ENCODE results near the gene SNED1. TPM values are rescaled to one million over a fixed set of nuclear protein-coding genes. Genes with fewer than 3 reads are reported as not detected.

SNED1 gene
- total and polyA plus RNA-seq, 2 experiments from 2014 or later = 6.1 to 29.4 TPM

GRCh38 chr2:241014764-241015163, 16.3 kb downstream of the SNED1 start:
- in situ Hi-C loops (cut with MboI) = no loop called here

GRCh38 chr2:241015439-241015838, 17.0 kb downstream of the SNED1 start:
- Histone ChIP-seq H3K79me2 (ENCODE audit: insufficient read depth) (peaks cover 90% of the 10 kb centered on the region), H3K4me1 (ENCODE audit: insufficient read depth) (peaks cover 4% of the 10 kb centered on the region), H2AFZ (no peak overlapping the region), H3K27me3 (replicated peaks; ENCODE audit: insufficient read depth) (no peaks in the 10 kb centered on the region), H3F3A (ENCODE audit: insufficient read depth) (peaks cover 6% of the 10 kb centered on the region), H3K9me3 (ENCODE audit: low read depth) (no peaks in the 10 kb centered on the region), H3K4me3 (no peak overlapping the region), H3K9ac (no peak overlapping the region), H3K9me2 (ENCODE audit: insufficient read depth) (no peaks in the 10 kb centered on the region), H4K20me1 (ENCODE audit: insufficient read depth) (no peaks in the 10 kb centered on the region), H3K4me2 (ENCODE audit: unreplicated experiment) (no peak overlapping the region), H3K36me3 (ENCODE audit: low read depth) (no peaks in the 10 kb centered on the region), H3K27ac (no peak overlapping the region)
- DNase-seq = no peak
- TF ChIP-seq EZH2phosphoT487 (IDR thresholded peaks at IDR 0.05; ENCODE audit: insufficient read depth, low read depth) (no peak), EZH2 (IDR thresholded peaks at IDR 0.05; ENCODE audit: insufficient read depth, poor library complexity, severe bottlenecking) (no peak)
- in situ Hi-C loops (cut with MboI) = no loop called here
- WGBS, 2 experiments (ENCODE audit: low coverage in 1 of 2, low lambda C conversion rate in 2 of 2, missing lambda C conversion rate in 2 of 2) = 93 to 98% methylated on average over 13 of the region's 13 CpGs

More at GRCh38 chr2:241014764-241015163, 16.3 kb downstream of the SNED1 start:
- Histone ChIP-seq H4K20me1 (ENCODE audit: insufficient read depth) (no peaks in the 10 kb centered on the region), H3K9ac (no peak overlapping the region), H3K9me3 (ENCODE audit: low read depth) (no peaks in the 10 kb centered on the region), H3K27ac (no peak overlapping the region), H3K4me1 (ENCODE audit: insufficient read depth) (peaks cover 10% of the 10 kb centered on the region), H3K27me3 (replicated peaks; ENCODE audit: insufficient read depth) (no peaks in the 10 kb centered on the region), H2AFZ (no peak overlapping the region), H3F3A (ENCODE audit: insufficient read depth) (peaks cover 6% of the 10 kb centered on the region), H3K9me2 (ENCODE audit: insufficient read depth) (no peaks in the 10 kb centered on the region), H3K4me3 (no peak overlapping the region), H3K36me3 (ENCODE audit: low read depth) (no peaks in the 10 kb centered on the region), H3K79me2 (ENCODE audit: insufficient read depth) (peaks cover 84% of the 10 kb centered on the region), H3K4me2 (ENCODE audit: unreplicated experiment) (no peak overlapping the region)
- no peak for DNase-seq
- TF ChIP-seq EZH2 (IDR thresholded peaks at IDR 0.05; ENCODE audit: insufficient read depth, poor library complexity, severe bottlenecking) (no peak), EZH2phosphoT487 (IDR thresholded peaks at IDR 0.05; ENCODE audit: insufficient read depth, low read depth) (no peak)
- 77 to 79% methylated on average over 10 of the region's 10 CpGs for WGBS, 2 experiments (ENCODE audit: low coverage in 1 of 2, low lambda C conversion rate in 2 of 2, missing lambda C conversion rate in 2 of 2)

GRCh38 chr2:241017228-241017940, 19.0 kb downstream of the SNED1 start:
- H2AFZ ChIP-seq = no peak overlapping the region
- no peaks in the 10 kb centered on the region for H3K9me2 ChIP-seq (ENCODE audit: insufficient read depth)
- in situ Hi-C loops (cut with MboI) = no loop called here
- no peaks in the 10 kb centered on the region for H3K9me3 ChIP-seq (ENCODE audit: low read depth)
- no peak for DNase-seq
- H4K20me1 ChIP-seq (ENCODE audit: insufficient read depth) = no peaks in the 10 kb centered on the region; the same call in 1 of the 2 replicates
- H3F3A ChIP-seq (ENCODE audit: insufficient read depth) = peaks cover 7% of the 10 kb centered on the region; the same call in 1 of the 2 replicates
- peaks cover 97% of the 10 kb centered on the region for H3K79me2 ChIP-seq (ENCODE audit: insufficient read depth)
- no peak overlapping the region for H3K4me2 ChIP-seq (ENCODE audit: unreplicated experiment)
- H3K4me3 ChIP-seq = no peak overlapping the region
- H3K27ac ChIP-seq = no peak overlapping the region
- H3K4me1 ChIP-seq (ENCODE audit: insufficient read depth) = no peaks in the 10 kb centered on the region
- no peaks in the 10 kb centered on the region for H3K36me3 ChIP-seq (ENCODE audit: low read depth)
- WGBS, 2 experiments (ENCODE audit: low coverage in 1 of 2, low lambda C conversion rate in 2 of 2, missing lambda C conversion rate in 2 of 2) = 85 to 86% methylated on average over 12 to 13 of the region's 13 CpGs
- TF ChIP-seq EZH2phosphoT487 (IDR thresholded peaks at IDR 0.05; ENCODE audit: insufficient read depth, low read depth) (no peak), EZH2 (IDR thresholded peaks at IDR 0.05; ENCODE audit: insufficient read depth, poor library complexity, severe bottlenecking) (no peak)
- no peak overlapping the region for H3K9ac ChIP-seq
- no peaks in the 10 kb centered on the region for H3K27me3 ChIP-seq (replicated peaks; ENCODE audit: insufficient read depth)

- no peaks in the 10 kb centered on the region for H3K9me3 ChIP-seq (ENCODE audit: low read depth)
- H3K79me2 ChIP-seq (ENCODE audit: insufficient read depth) = peaks cover 94% of the 10 kb centered on the region
- no peak overlapping the region for H3K27ac ChIP-seq
- in situ Hi-C loops (cut with MboI) = no loop called here
- no peaks in the 10 kb centered on the region for H3K4me1 ChIP-seq (ENCODE audit: insufficient read depth)
- no peaks in the 10 kb centered on the region for H3K27me3 ChIP-seq (replicated peaks; ENCODE audit: insufficient read depth)
- no peaks in the 10 kb centered on the region for H3K9me2 ChIP-seq (ENCODE audit: insufficient read depth)
- H4K20me1 ChIP-seq (ENCODE audit: insufficient read depth) = no peaks in the 10 kb centered on the region; the same call in 1 of the 2 replicates
- H3K4me2 ChIP-seq (ENCODE audit: unreplicated experiment) = no peak overlapping the region
- no peak overlapping the region for H3K4me3 ChIP-seq
- H3K36me3 ChIP-seq (ENCODE audit: low read depth) = no peaks in the 10 kb centered on the region
- peaks cover 7% of the 10 kb centered on the region; the same call in 1 of the 2 replicates for H3F3A ChIP-seq (ENCODE audit: insufficient read depth)
- no peak overlapping the region for H2AFZ ChIP-seq
- WGBS, 2 experiments (ENCODE audit: low coverage in 1 of 2, low lambda C conversion rate in 2 of 2, missing lambda C conversion rate in 2 of 2) = 84 to 87% methylated on average over 26 of the region's 26 CpGs
- TF ChIP-seq EZH2 (IDR thresholded peaks at IDR 0.05; ENCODE audit: insufficient read depth, poor library complexity, severe bottlenecking) (no peak), EZH2phosphoT487 (IDR thresholded peaks at IDR 0.05; ENCODE audit: insufficient read depth, low read depth) (no peak)
- peak; percentile 16 for DNase-seq
- H3K9ac ChIP-seq = no peak overlapping the region
Observed at GRCh38 chr2:241018051-241018891, 19.9 kb downstream of the SNED1 start.

All from GM23248 (cell line).